Measurements from ENCODE around the gene C9orf85.

Gene C9orf85

DNA sequence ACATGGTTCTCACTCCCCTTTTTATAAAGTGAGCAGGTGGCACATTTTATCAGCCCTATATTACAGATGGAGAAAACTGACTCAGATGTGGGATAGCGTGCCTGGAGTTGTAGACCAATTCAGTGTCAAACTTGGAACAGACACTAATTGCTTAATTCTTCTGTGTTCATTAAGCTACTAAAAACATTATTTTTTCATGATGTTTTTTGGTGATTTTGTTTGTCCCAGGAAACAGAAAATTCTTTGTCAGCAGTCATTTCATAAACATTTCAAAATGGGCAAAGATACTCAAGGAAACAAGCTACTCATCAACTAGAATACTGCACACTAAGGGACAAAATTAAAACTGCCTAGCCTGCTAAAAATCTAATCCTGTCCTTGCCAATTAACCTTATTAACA is 2.6 kb upstream of the C9orf85 start:
- DNase-seq: no peak

DNA sequence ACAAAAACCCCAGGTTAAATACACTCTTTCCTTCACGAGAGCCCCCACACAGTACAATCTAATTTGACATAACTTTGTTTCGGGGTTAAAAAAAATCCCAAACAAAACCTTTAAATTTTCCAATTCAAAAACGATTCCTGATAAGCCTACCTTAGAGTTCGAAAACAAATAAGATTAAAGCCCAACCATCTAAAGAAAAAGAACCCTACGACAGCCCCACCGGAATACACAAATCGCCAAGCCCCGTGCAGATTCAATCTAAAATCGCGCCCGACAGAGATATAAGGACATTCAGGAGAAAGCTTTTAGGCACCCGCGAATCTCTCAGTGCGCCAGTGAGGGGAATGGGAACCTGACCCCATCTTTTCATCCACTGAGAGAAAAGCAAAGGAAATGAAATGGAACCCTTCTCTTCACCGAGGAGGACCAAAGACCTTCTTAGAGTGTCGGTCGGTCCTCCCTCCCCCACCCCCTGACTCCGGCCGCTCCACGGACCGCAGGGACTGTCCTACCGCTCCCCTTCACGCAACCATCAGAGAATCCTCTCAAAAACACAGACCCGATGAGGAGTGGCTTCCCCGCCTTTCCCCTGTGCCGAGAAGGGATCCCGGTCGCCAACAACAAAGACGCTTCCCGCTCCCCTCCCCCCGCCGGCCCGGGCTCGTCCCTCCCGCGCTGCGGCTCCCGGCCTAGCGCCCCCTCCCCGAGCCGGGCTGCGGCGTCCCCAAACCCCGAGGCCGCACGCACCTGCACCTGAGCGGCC is 1.4 kb upstream of the C9orf85 start:
- DNase-seq: no peak

- no peak for DNase-seq
Measured at GRCh38 chr9:71910650-71911060, 784 bp upstream of the C9orf85 start.

GRCh38 chr9:71911908-71912335 is 483 bp downstream of the C9orf85 start:
- DNase-seq: no peak

- no peak for DNase-seq
Measured at GRCh38 chr9:71915495-71915894, 4.1 kb downstream of the C9orf85 start.

DNA sequence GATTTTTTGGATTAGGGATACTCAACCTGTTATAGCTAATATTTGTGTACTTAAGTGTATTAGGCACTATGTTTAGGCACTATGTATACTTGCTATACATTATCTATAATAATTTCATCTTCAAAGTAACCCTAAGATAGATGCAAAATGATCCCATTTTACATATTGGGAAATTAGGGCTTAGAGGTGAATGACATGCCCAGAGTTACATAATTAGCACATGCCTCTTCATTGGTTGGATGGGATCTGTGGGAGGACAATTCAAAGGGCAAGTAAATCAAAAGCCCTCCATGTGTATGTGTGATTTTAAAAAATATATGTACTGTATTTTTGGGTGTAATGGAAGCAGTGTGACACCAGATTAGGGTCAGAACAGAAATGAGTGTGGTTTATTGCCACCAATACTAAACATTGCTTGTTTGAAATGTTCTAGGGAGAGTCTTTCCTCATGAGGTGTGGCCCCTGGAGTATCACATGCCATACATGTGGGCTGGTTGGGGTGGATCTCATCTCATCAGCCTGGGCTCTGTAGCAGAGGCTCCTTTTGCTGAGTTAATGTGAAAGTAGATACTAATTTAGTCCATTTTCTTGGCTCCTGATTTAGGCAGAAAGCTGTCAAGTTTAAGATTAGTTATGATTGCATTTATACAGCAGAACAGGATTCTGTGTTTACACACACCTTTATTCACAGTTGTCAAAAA is 5.5 kb downstream of the C9orf85 start:
- no peak for DNase-seq

GRCh38 chr9:71918419-71918818 is 7.0 kb downstream of the C9orf85 start:
- no peak for DNase-seq

GRCh38 chr9:71920456-71921189 is 9.2 kb downstream of the C9orf85 start:
- no peak for DNase-seq

DNA sequence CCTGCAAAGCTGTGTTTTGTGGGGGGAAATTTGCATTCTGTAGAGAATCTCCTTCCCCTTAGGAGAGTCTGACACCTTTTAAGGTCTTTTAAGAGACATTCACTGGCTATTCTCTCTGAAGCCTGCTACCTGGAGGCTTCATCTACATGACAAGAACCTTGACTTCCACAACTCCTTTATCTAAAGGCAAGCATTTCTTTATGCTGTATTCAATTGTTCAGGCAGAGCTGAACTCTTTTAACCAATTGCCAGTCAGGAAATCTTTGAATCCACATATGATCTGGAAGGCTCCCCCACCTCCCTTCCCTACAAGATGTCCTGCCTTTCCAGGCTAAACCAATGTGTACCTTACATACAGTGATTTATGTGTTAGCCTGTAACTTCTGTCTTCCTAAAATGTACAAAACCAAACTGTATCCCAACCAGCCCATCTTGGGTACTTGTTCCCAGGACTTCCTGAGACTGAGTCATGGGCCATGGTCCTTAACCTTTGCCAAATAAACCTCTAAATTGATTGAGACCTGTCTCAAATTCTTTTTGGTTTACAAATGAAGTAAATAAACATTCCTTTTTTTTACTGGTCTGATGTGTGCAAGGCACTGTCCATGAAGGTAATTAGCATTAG is 9.9 kb downstream of the C9orf85 start:
- no peak for DNase-seq

DNA sequence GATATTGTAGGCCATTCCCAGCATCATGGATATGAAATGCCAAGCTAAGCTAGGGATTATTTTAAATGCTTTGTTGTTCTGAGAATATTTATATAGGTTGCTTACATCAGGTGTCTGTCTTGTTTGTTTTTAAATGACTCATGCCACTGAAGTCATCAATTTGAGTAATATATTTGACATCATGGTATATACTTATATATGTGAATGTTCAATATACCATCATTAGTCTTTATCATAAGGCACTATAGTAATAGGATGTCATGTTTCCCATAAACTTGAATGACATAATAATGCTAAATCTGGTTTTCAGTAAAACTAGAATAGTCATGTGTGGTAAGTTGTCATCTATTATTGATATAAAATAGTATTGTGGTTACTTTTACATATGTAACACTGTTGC is 13.1 kb downstream of the C9orf85 start:
- DNase-seq: no peak

DNA sequence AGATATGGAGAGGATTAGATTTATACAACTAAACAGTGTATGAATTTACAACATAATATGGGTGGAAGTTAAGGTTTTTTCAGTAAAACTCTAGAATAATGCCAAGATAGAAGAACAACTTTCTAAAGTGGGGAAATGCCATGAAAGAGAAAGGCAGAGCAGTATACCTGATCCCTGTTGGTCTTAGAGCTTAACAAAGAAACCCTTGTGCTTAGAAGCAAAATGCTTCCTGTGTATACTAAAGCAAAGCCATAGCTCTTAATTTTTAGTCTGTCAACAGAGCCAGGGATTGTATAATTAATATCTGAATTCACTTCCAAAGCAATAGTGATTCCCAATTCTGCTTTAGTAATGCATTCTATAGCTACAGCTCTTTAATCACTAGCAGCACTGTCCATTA is 14.4 kb downstream of the C9orf85 start:
- DNase-seq: no peak

DNA sequence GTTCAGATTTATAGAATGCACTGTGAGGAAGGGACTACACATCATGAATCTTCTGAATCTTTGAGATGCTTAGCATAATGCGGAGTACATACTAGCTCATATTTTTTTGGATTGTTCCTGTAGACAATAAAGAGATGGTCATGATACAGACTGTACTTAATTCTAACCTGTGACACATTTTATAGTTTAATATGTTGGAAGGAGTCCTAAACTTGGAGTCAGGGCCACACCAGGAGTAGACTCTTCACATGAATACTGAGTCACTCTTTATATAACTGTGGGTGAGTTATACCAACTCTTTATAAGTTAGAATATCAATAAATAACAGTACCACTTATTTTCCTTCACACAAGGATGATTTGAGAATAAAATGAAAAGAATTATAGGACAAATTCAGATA is 16.9 kb downstream of the C9orf85 start:
- DNase-seq: no peak

GRCh38 chr9:71928806-71929205 is 17.4 kb downstream of the C9orf85 start:
- DNase-seq: no peak

DNA sequence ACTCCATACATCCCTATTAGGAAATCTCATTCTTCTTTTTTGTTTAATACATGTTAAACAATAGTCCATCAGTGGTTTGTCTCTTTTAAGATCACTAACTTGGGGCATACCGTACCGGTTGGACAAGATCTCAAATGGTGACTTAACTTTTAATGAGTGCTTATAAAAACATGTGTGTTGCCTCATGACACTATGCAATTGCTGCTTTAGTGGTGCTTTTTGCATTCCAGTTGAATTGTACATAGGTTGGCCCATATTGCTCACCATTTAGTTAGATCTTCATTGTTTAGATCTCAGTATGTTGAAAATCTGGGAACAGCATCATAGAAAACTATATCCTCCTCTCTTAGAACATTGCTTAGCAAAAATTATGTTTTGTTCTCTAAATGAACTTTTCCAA is 17.8 kb downstream of the C9orf85 start:
- DNase-seq: no peak

- DNase-seq: no peak
Measured at GRCh38 chr9:71929791-71930440, 18.5 kb downstream of the C9orf85 start.

- no peak for DNase-seq
Measured at GRCh38 chr9:71931166-71931565, 19.7 kb downstream of the C9orf85 start.

GRCh38 chr9:71936066-71936465 is 24.6 kb downstream of the C9orf85 start:
- DNase-seq: no peak

- DNase-seq: no peak
Measured at GRCh38 chr9:71937070-71937625, 25.7 kb downstream of the C9orf85 start.

DNA sequence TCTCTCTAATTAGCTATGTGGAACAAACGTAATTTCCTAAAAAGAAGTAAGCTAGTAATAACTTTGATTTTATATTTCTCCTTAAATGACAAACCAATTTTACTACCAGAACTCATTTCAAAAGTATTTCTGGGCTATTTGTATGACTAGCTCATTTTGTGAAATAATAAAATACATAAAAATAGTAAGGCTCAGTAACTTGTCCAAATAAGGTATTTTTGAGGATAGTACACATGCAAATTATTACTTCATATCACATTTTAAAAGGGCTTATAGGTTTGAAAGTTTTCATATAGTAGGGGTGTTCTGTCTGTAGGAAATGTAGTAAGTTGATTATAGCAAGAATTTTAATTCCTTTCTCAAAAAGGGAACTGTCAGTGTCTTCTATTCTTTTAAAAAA is 26.5 kb downstream of the C9orf85 start:
- DNase-seq: no peak

- no peak for DNase-seq
Measured at GRCh38 chr9:71941060-71941568, 29.7 kb downstream of the C9orf85 start.

DNA sequence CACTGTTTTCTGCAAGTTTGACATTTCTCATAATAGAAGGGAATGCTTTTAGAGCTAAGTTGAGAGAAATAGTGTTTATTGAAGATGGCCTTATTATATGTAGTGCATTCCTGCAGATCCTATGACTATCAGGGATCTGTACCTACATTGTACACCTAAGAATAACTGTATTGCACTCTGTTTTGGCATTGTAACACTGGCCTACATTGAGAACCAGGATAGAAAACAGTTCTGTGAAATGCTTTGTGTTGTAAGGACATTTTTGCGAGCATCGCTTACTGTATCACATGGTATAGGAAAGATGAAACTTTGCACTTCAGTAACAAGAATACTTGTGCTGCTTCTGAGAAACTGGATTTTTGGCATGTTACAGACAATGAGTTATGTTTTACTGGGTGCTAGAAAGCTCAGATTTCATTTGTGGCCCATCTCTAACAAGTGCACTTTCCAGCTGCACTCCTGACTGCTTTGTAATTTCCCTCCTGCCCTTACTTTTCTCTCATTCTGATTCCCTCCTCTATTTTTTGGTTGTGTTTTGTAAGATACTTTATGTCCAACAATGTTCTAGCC is 30.6 kb downstream of the C9orf85 start:
- DNase-seq: no peak
